Measurements from ENCODE around the gene MDFIC.
A peak's percentile ranks its signal among the peaks of the same experiment; 100 is the strongest.

DNA sequence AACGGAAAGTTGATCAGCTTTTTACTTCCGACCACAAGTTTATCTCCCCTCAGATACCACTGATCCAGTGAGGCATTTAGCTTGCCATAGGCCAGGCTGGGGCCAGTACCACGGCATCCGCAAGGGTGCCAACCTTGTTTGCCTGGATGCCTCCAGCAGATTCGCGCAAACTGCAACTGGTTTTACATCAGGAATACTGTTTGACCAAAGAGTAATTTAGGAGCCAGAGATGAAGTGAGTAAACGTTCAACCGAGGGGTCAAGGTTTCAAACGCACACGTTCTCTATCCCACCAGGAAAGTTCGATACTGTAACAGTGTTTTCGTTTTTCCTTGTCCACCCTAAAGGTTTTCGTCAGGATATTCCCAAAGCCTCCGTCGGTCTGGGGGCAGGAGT lies 266 bp upstream of the MDFIC start:
- TF ChIP-seq, protein P1, sequence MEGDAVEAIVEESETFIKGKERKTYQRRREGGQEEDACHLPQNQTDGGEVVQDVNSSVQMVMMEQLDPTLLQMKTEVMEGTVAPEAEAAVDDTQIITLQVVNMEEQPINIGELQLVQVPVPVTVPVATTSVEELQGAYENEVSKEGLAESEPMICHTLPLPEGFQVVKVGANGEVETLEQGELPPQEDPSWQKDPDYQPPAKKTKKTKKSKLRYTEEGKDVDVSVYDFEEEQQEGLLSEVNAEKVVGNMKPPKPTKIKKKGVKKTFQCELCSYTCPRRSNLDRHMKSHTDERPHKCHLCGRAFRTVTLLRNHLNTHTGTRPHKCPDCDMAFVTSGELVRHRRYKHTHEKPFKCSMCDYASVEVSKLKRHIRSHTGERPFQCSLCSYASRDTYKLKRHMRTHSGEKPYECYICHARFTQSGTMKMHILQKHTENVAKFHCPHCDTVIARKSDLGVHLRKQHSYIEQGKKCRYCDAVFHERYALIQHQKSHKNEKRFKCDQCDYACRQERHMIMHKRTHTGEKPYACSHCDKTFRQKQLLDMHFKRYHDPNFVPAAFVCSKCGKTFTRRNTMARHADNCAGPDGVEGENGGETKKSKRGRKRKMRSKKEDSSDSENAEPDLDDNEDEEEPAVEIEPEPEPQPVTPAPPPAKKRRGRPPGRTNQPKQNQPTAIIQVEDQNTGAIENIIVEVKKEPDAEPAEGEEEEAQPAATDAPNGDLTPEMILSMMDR (IDR thresholded peaks at IDR 0.05) = peak in 1 of 6 experiments; percentile 14
- no peak for TF ChIP-seq POLR2A (IDR thresholded peaks at IDR 0.05)

All from thyroid gland (tissue), 4 donors.